Activated B cell treated with CpG ODN at 0.5 μM for 24 hours (primary cell): ENCODE measurements around the gene CNTN1. TPM values are rescaled to one million over a fixed set of nuclear protein-coding genes. Genes with fewer than 3 reads are reported as not detected.
"Not testable (repeated sequence)": the region's sequence is repeated elsewhere in the genome, so short reads cannot be mapped to it uniquely, and the experiment has no call there.

Source experiments
- ATAC-seq: fragments of 200-7000 bp; cut with Tn5 transposase; one replicate; pipeline ENCODE4 v1.10.0; 2021; ENCODE audit warnings: low read depth, mild to moderate bottlenecking, moderate library complexity
- CTCF ChIA-PET: fragments of 350-600 bp; sonication (Branson Sonifier 250); formaldehyde crosslinking; loops from one replicate; lab custom pipeline; 2021; ENCODE audit warnings: antibody characterized with exemption; lab: Charles Lee
- POLR2A ChIA-PET: fragments of 350-600 bp; sonication (Branson Sonifier 250); formaldehyde crosslinking; loops from one replicate; lab custom pipeline; 2021; ENCODE audit warnings: antibody characterized with exemption; lab: Charles Lee
- DNase-seq: peaks from one replicate; pipeline ENCODE4 v3.0.0; 2022
- H3K27ac Mint-ChIP-seq: one replicate; pipeline ENCODE4 v1.8.0; 2020; ENCODE audit warnings: mixed read lengths
- H3K27me3 Mint-ChIP-seq: one replicate; pipeline ENCODE4 v1.8.0; 2021; ENCODE audit warnings: mixed read lengths
- H3K36me3 Mint-ChIP-seq: one replicate; pipeline ENCODE4 v1.8.0; 2021; ENCODE audit warnings: low read depth, mixed read lengths
- H3K4me1 Mint-ChIP-seq: one replicate; pipeline ENCODE4 v1.8.0; 2021; ENCODE audit warnings: mixed read lengths
- H3K4me3 Mint-ChIP-seq: one replicate; pipeline ENCODE4 v1.8.0; 2020; ENCODE audit warnings: mild to moderate bottlenecking, mixed read lengths
- H3K9me3 Mint-ChIP-seq: one replicate; pipeline ENCODE4 v1.8.0; 2020; ENCODE audit warnings: mixed read lengths
- CTCF ChIP-seq: fragments of 200-600 bp; IDR thresholded peaks from one replicate; pipeline ENCODE4 v1.8.0; 2022; ENCODE audit warnings: antibody characterized with exemption, mild to moderate bottlenecking
- intact Hi-C: fragments of 100-400 bp; cut with micrococcal nuclease; formaldehyde crosslinking; loops from one replicate; pipeline ENCODE4 v1.15.1; 2024
- total RNA-seq: library from RNA; stranded (reverse); gene quantifications from 2 replicates; pipeline ENCODE4 v1.2.3, GENCODE V29; 2022

Gene CNTN1
- total RNA-seq, 1 donor from 2014 or later: not detected

- no peak overlapping the region for H3K4me3 Mint-ChIP-seq
- H3K27ac Mint-ChIP-seq: no peak overlapping the region
- H3K4me1 Mint-ChIP-seq: no peaks in the 10 kb centered on the region
- TF ChIP-seq CTCF: no peak
- peaks cover 9% of the 10 kb centered on the region for H3K9me3 Mint-ChIP-seq
- intact Hi-C loops: no loop called here
- DNase-seq (no peak), ATAC-seq (no peak)
- H3K27me3 Mint-ChIP-seq: no peaks in the 10 kb centered on the region
- ChIA-PET CTCF (no interaction called here), POLR2A (no interaction called here)
- H3K36me3 Mint-ChIP-seq: no peaks in the 10 kb centered on the region
These were observed 381.6 kb downstream of the CNTN1 start for GRCh38 chr12:41073633-41074472.

GRCh38 chr12:41074473-41074769 is 382.2 kb downstream of the CNTN1 start:
- Mint-ChIP-seq H3K36me3 (no peaks in the 10 kb centered on the region), H3K9me3 (peaks cover 9% of the 10 kb centered on the region), H3K27me3 (no peaks in the 10 kb centered on the region), H3K4me1 (no peaks in the 10 kb centered on the region), H3K4me3 (no peak overlapping the region), H3K27ac (no peak overlapping the region)
- no peak for TF ChIP-seq CTCF
- ATAC-seq (no peak), DNase-seq (no peak)
- intact Hi-C loops: no loop called here
- CTCF ChIA-PET: no interaction called here
- POLR2A ChIA-PET: no interaction called here

- ChIA-PET CTCF (no interaction called here), POLR2A (no interaction called here)
- H3K36me3 Mint-ChIP-seq: no peaks in the 10 kb centered on the region
- H3K27ac Mint-ChIP-seq: no peak overlapping the region
- no peak for DNase-seq
- intact Hi-C loops: no loop called here
- TF ChIP-seq CTCF: no peak
- peaks cover 14% of the 10 kb centered on the region for H3K9me3 Mint-ChIP-seq
- H3K27me3 Mint-ChIP-seq: no peaks in the 10 kb centered on the region
- H3K4me1 Mint-ChIP-seq: no peaks in the 10 kb centered on the region
- H3K4me3 Mint-ChIP-seq: no peak overlapping the region
- ATAC-seq: no peak
These were observed 383.9 kb downstream of the CNTN1 start for GRCh38 chr12:41076114-41076513.

GRCh38 chr12:41081241-41081640 is 389.0 kb downstream of the CNTN1 start:
- H3K36me3 Mint-ChIP-seq, H3K27me3 Mint-ChIP-seq, intact Hi-C loops, CTCF ChIA-PET, H3K4me3 Mint-ChIP-seq, DNase-seq, H3K4me1 Mint-ChIP-seq, H3K27ac Mint-ChIP-seq, POLR2A ChIA-PET, ATAC-seq: not testable (repeated sequence)
- H3K9me3 Mint-ChIP-seq: peaks cover 11% of the 10 kb centered on the region

- DNase-seq (no peak), ATAC-seq (no peak)
- CTCF ChIA-PET: no interaction called here
- TF ChIP-seq CTCF: no peak
- POLR2A ChIA-PET: no interaction called here
- no peak overlapping the region for H3K4me3 Mint-ChIP-seq
- no peaks in the 10 kb centered on the region for H3K27me3 Mint-ChIP-seq
- no peak overlapping the region for H3K27ac Mint-ChIP-seq
- intact Hi-C loops: no loop called here
- no peaks in the 10 kb centered on the region for H3K4me1 Mint-ChIP-seq
- H3K36me3 Mint-ChIP-seq: no peaks in the 10 kb centered on the region
- H3K9me3 Mint-ChIP-seq: no peaks in the 10 kb centered on the region
These were observed 397.2 kb downstream of the CNTN1 start for GRCh38 chr12:41089438-41089837.

- H3K4me1 Mint-ChIP-seq: no peaks in the 10 kb centered on the region
- CTCF ChIA-PET: no interaction called here
- no peaks in the 10 kb centered on the region for H3K27me3 Mint-ChIP-seq
These were observed 399.9 kb downstream of the CNTN1 start for GRCh38 chr12:41092115-41092514.

More at GRCh38 chr12:41092115-41092514, 399.9 kb downstream of the CNTN1 start:
- TF ChIP-seq CTCF: no peak
- intact Hi-C loops: no loop called here
- POLR2A ChIA-PET: no interaction called here
- DNase-seq (no peak), ATAC-seq (no peak)
- H3K4me3 Mint-ChIP-seq: no peak overlapping the region
- H3K36me3 Mint-ChIP-seq: no peaks in the 10 kb centered on the region
- H3K9me3 Mint-ChIP-seq: no peaks in the 10 kb centered on the region
- no peak overlapping the region for H3K27ac Mint-ChIP-seq
